Stimulated activated CD4-positive, alpha-beta T cell treated with anti-CD3 and anti-CD28 coated beads, Interleukin-1b, Interleukin-23, amount 100 ng/mL, for 48 hours (primary cell): ENCODE results near the gene KCTD1.

Experiments
- DNase-seq: peaks from one replicate; pipeline ENCODE4 v3.0.0-alpha.2; 2020

KCTD1 gene

DNA sequence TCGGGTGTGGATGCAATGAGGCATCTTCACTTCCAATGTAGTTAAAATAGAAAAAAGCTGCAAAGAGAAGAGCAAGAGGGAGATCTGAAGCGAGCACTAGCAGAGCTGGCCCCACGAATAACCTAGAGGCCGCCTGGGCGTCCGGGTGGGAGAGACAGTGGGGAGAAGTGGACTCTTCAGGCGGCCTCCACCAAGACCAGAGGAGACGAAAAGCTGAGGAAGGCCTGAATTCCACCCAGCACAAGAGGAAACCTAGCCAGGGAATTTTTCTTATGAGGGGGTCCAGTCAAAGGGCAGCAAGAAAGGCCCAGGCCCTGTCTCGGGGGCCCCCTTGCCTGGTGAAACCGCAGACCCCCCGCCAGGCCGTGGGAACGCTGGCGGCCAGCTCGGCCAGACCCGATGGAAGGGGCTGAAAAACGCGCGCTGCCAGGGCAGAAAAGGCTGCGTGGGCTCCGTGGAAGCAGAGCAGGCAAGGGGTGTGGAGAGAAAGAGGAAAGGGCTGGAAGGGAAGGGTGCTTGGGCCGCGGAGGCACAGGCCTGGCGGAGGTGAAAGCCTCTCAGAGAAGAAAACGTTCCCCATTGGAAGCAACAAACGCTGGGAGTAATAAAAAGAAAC is 69.2 kb downstream of the KCTD1 start:
- no peak for DNase-seq

DNA sequence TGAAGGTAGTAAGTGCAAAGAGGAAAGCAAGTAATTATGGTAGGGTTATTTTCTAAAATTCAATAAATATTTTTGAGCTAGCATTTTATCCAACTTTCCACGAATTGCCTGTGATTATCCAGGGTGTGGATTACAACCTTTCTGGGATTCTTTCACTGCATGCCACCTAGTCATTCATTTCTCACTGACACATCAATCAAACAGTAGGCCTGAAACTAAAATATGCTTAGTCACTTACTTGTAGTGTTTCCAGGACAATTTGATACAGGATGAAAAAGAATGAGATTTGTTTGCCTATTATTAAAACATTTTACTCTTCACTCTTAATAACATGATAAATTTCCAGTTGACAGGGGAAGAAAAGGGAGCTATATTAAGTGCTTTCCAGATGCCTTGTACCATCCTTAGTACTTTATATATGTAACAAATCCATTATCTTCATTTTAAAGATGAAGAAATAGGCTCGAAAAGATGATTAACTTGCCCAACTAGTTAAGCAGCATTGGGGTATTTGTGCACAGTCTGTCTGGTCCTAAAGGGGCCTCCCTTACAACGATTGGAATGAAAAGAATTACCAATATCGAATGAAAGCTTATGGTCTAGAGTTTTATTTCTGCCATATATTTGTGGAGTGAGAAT is 70.4 kb downstream of the KCTD1 start:
- no peak for DNase-seq

DNA sequence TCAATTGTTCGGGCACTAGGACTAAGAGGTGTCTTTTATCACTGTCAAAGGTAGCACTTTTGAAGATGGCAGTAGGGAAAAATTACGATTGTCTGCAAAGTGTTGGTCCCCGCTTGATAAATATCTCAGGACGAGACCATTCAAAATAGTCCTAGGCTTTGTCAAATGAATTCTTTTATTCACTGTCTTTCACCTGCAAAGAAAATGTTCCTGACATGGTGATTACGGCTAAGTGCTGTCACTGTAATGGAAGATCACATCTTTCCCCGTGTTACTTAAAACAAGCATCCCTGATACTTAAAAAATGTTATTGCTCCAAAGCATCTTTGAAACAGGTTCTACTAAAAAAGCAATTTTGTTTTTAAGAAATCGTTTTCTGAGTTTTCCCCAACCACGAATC is 71.7 kb downstream of the KCTD1 start:
- DNase-seq: no peak

DNA sequence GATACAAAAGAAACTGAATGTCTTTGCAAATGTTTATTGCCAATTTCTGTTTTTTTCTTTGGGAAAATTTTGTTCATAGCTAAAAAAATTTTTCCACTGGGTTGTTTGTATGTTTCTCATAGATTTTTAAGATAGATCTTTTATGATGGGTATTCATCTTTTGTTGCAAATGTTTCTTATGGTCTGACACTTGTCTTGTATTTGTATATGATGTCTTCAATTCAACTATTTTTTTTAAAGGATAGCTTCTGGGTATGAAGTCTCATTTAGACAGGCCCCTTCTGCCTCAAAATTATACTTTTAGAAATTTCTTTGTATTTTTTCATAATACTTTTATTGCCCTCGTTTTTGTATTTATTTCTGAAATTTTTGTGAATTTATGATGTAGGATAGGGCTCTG is 73.8 kb downstream of the KCTD1 start:
- DNase-seq: no peak

DNA sequence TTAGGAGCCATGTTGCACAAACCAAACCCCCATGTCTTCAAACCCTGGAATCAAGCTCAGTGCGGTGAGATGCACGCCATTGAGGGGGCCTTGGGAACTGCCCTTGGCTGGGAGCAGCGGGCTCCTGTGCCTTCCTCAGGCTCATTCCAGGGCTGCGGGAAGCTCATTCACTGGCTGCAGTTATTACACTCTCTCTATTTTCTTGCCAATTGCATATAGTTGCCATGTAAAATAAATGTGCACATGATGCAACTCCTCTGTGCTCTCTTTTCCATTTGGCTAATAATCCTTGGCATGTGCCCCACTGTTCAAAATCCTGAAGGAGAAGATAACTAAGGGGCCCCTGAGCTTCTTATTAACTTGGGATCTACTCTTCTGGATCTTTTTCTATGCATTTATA is 74.7 kb downstream of the KCTD1 start:
- no peak for DNase-seq

DNA sequence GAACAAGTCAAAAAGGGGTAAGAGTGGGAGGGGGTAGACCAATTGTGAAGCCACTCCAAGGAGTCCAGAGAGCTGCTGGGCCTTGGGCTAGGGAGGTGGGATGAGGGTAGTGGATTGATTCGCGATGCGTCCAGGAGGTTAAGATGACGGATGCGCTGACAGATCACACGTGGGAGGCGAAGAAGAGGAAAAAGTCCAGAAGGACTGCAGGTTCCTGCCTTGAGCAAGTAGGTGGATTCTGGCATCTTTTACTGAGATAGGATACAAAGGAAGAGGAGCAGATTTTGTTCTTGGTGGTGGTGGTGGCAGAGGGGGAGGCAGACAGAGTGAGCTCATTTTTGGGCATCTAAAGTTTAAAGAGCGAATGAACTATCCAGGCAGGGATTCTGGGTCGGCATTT is 76.5 kb downstream of the KCTD1 start:
- DNase-seq: no peak

- DNase-seq: no peak
Measured at GRCh38 chr18:26471027-26471426, 77.3 kb downstream of the KCTD1 start.

- DNase-seq: no peak
Measured at GRCh38 chr18:26470011-26470637, 78.2 kb downstream of the KCTD1 start.

DNA sequence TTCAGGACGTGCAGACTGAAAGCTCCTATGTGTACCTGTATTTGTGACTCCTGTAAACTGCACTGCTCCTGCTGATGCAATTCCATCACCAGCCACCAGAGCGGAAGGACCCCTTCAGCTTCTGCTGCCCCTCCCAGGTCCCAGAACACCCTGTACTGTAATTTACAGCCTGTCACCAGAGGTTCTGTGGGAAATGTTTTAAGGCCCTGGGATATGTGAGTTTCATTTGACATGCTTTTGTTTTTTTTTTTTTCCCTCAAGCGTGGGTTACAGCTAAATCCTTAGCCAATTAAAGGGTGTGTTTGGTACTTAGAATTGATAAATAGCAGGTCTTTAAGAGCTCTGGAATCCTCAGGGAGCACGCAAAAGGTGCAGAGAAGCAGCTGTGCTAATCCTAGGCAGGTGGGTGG is 79.4 kb downstream of the KCTD1 start:
- DNase-seq: no peak

GRCh38 chr18:26466026-26466425 is 82.3 kb downstream of the KCTD1 start:
- DNase-seq: no peak

- no peak for DNase-seq
Measured at GRCh38 chr18:26465431-26465830, 82.9 kb downstream of the KCTD1 start.

DNA sequence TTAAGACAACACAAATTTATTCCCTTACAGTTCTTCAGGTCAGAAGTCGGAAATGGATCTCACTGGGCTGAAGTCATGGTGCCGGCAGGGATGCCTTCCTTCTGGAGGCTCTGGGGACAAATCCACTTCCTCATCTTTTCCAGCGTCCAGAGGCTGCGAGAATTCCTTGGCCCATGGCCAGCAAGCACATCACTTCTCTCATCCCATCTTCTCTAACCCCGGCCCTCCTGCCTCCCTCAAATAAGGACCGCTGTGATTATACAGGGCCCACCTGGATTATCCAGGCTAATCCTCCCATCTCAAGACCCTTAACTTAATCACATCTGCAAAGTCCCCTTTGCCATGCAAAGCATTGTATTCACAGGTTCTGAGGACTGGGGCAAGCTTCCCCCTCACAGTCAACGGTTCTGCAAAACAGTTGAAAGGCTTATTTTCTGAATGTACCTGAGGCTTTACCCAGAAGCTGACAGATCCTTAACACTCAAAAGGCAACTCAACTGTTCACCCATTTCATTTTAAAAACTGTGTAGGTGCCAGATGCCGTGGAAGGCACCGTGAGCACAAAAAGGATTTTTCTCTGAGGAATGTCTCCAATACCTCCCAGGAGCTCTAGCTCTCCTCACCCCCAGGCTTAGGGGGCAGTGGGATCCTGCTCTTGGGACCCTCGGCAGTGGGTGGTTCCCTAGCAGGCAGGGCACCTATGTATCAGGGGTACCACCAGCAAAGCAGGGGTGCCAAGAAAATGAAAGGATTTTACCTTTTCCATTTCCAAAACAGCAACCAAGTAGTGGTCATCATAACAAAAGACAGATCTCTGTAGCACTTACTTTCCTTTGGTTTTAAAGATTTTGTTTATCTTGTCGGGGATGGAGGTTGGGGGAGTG is 84.0 kb downstream of the KCTD1 start:
- DNase-seq: no peak

- DNase-seq: no peak
Measured at GRCh38 chr18:26462355-26462754, 86.0 kb downstream of the KCTD1 start.

DNA sequence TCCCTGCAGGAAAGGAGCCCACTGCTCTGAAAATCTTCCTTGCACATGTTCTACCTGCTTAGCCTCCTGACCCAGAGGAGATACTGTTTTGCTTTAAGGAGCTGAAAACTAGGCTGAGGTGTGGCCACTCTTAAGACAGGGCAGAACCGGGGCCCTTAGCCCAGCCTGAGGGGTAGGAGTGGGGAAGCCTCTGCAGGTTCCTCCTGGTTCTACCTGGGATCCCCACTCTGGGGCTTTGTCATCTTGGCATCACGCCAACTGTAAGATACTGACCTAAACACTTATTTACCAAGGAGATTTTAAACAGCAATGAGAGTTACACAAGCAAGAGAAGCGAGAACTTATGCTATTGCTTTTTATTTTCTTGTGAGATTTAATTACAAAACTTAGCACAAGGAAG is 86.9 kb downstream of the KCTD1 start:
- DNase-seq: no peak

DNA sequence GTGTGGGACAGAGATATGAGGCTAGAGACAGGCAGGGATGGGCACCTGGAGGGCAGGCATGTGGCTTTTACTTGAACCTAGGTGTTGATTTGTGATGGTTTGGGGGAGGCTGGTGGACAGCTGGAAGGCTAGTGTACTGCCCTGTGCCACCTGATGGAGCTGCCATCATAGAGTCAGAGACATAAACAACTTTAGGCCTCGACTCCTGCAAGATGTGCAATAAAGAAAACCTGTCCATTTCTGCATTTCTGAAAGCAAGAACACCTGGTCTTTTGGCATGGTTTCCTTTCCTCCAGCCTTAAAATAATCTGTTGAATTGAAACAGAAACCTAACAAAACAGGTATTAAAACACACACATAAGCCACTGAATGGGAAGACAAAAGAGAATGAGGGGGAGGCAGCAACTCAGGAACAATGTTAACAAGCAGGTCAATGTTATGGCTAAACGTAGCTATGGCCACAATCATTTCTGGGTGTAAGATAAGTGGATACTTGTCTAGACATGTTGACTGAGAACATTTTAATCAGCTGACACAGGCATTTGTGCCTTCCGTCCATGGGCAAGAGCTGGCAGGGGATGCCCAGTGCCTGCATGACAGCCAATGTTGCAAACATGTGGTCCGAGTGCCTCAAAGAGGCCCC is 87.8 kb downstream of the KCTD1 start:
- DNase-seq: no peak

GRCh38 chr18:26459884-26460283 is 88.5 kb downstream of the KCTD1 start:
- no peak for DNase-seq

- no peak for DNase-seq
Measured at GRCh38 chr18:26459340-26459739, 89.0 kb downstream of the KCTD1 start.

DNA sequence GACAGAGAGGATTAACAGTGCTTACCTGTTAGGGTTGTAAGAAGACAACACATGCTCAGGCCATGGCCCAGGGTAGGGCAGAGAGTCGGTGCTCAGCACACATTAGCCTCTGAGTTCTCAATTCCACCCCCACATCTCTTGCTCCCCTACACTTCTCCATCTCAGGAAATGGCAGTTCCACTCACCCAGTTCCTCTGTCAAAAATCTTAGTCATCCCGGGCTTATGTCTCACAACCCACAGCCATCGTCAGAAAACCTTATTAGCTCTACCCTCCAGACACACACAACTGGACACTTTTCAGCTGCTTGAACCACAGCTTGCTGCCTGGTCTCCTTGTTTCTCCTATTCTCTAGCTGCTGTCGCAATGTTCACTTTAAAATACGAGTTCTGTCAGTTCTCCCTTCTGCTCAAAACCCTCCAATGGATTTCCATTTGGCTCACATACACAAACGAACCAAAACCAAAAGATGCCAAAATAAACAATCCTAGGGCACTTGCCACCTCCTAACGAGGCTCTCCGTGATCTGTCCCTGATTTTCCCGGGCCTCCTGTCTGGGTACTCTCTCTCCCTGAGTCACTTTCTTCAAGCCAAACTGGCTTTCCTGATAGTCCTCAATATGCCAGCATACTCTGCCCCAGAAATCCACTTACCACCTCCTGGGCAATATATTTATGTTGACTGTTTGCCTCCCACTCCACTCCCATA is 89.7 kb downstream of the KCTD1 start:
- no peak for DNase-seq

DNA sequence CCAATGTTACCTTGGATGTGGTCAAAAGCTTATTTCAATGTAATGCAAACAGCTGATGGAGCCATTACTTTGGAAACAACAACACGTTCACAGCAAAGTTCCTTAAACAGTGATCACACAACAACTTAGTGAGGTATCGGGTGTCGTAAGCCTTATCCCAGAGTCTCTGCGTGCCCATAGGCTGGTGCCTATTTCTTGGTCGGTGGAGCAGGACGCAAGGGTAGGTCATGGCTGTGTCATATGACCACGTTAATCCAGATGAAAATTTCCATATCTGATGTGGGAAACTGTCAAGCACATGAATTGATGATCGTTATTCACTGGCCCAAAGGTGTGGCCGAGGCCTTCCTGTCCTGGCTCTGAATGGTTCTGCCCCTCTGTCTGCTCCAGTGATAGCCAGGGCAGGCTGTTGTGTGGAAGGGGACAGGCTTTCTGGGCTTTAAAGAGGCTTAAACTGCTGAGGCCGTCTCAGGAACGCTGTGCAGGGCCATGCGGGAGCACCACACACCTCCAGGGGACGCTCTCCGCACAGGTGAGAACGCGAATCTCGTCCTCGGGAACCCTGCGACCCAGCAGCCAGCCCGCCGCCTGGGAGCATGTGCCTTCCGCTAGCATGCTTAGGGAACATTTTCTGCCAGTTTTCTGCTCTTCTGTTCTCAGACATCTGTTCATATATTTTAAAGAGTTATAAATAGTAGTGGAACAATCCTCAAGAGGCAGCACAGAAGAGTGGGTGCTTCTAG is 90.6 kb downstream of the KCTD1 start:
- no peak for DNase-seq

- DNase-seq: no peak
Measured at GRCh38 chr18:26457195-26457594, 91.2 kb downstream of the KCTD1 start.

- DNase-seq: no peak
Measured at GRCh38 chr18:26456070-26456491, 92.3 kb downstream of the KCTD1 start.

DNA sequence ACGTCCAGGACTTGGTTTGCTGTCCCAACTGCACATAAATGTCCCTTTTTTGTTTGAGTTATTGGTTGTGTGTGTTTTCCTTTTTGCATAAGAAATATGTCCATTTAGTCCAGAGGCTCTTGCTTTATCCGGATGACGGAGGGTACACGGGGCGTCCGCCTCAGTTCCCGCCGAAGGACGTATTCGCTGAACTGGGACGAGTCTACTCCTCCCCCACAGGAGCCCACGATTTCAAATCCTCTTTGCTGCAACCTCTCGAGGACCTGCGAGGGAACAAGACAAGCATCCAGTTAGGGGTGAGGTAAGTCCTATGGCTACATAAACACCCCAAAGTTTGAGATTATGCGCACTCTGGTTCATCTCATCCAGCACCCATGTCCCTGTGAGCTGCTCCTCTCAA is 92.7 kb downstream of the KCTD1 start:
- no peak for DNase-seq
